ENCODE measurements around the gene SNX8. TPM values are rescaled to one million over a fixed set of nuclear protein-coding genes. Genes with fewer than 3 reads are reported as not detected.
A peak's percentile ranks its signal among the peaks of the same experiment; 100 is the strongest.

The SNX8 gene
- total RNA-seq, 1 experiment from 2014 or later: 40.6 TPM

GRCh38 chr7:2301511-2301863 lies 12.8 kb downstream of the SNX8 start:
- peak overlapping the region; percentile 36 for H3K18ac ChIP-seq (ENCODE audit: insufficient read length, low read depth, low read length)
- peak overlapping the region; percentile 4 for H3T11ph ChIP-seq (ENCODE audit: low read length)
- H3K14ac ChIP-seq (ENCODE audit: insufficient read depth, low read length): peak overlapping the region; percentile 13; the same call in 1 of the 2 replicates
- H3K79me2 ChIP-seq (ENCODE audit: insufficient read depth, low read length): peaks cover 2% of the 10 kb centered on the region; the same call in 1 of the 2 replicates
- H4K91ac ChIP-seq (ENCODE audit: insufficient read length, low read depth, low read length): no peak overlapping the region
- H3K56ac ChIP-seq (ENCODE audit: insufficient read length, low read depth, low read length): no peak overlapping the region
- Mint-ChIP-seq H3K27ac (peak overlapping the region; percentile 97 to 99 (median 99)), H3K4me1 (peaks cover 23 to 32% of the 10 kb centered on the region in 2 experiments), H3K9me3 (peaks cover 18 to 24% of the 10 kb centered on the region in 2 experiments), H3K27me3 (ENCODE audit: low read depth) (no peaks in the 10 kb centered on the region; the same call in 1 of the 2 replicates), H3K36me3 (ENCODE audit: insufficient read depth in 1 of 3, low read depth in 3 of 3) (peaks cover 16 to 25% (median 21%) of the 10 kb centered on the region in 3 experiments), H3K4me3 (peak overlapping the region in 1 of 2 experiments; percentile 44; a peak in 2 of 5 replicates)
- H3K9me3 ChIP-seq (ENCODE audit: control insufficient read depth, low read depth, low read length): no peaks in the 10 kb centered on the region
- peak; percentile 66 for DNase-seq
- H3K23me2 ChIP-seq (ENCODE audit: insufficient read length, low read depth, low read length, poor library complexity, severe bottlenecking): no peaks in the 10 kb centered on the region
- H2BK12ac ChIP-seq (ENCODE audit: insufficient read length, low read depth, low read length): no peak overlapping the region
- H3K27ac ChIP-seq (ENCODE audit: insufficient read length, low read depth, low read length): peak overlapping the region; percentile 59
- H2BK120ac ChIP-seq (ENCODE audit: low read depth, low read length, poor library complexity, severe bottlenecking): peak overlapping the region; percentile 79
- H3K4me2 ChIP-seq (ENCODE audit: insufficient read depth, insufficient read length, low read length): peak overlapping the region; percentile 9
- no peak overlapping the region for H2BK5ac ChIP-seq (ENCODE audit: insufficient read length, low read length)
- no peak for TF ChIP-seq CTCF (conservative IDR thresholded peaks at IDR 0.05)
- peak overlapping the region; percentile 19 for H4K5ac ChIP-seq (ENCODE audit: insufficient read length, low read depth, low read length)
- peaks cover 6% of the 10 kb centered on the region; the same call in 1 of the 2 replicates for H3K4me1 ChIP-seq (ENCODE audit: insufficient read depth, low read length)
- peaks cover 11% of the 10 kb centered on the region for H3K79me1 ChIP-seq (ENCODE audit: insufficient read depth, low read depth, low read length, poor library complexity, severe bottlenecking)
- no peak overlapping the region for H3K4ac ChIP-seq (ENCODE audit: low read depth, low read length)
- H3K27me3 ChIP-seq (ENCODE audit: insufficient read depth, low read length): no peaks in the 10 kb centered on the region
- no peak overlapping the region for H3K23ac ChIP-seq (ENCODE audit: insufficient read length, low read depth, low read length)
- H4K20me1 ChIP-seq (ENCODE audit: control insufficient read depth, insufficient read depth, insufficient read length): no peaks in the 10 kb centered on the region
- H2BK20ac ChIP-seq (ENCODE audit: low read depth, low read length, poor library complexity, severe bottlenecking): no peak overlapping the region
- no peak overlapping the region for H2AFZ ChIP-seq (ENCODE audit: low read length)
- no peak overlapping the region for H3K9ac ChIP-seq (ENCODE audit: extremely low read depth, insufficient read length, low read length)
- no peak overlapping the region for H2BK15ac ChIP-seq (ENCODE audit: low read depth, low read length)
- WGBS (ENCODE audit: extremely low coverage, insufficient read length, low lambda C conversion rate): no CpG with 5 or more reads among the region's 6 CpGs
- no peak overlapping the region for H4K8ac ChIP-seq (replicated peaks; ENCODE audit: insufficient read length, low read depth, low read length)
- no peak overlapping the region for H2AK5ac ChIP-seq (ENCODE audit: insufficient read length, low read length)

Data from H9 (cell line).